ENCODE results near the gene RIPK1. TPM values are rescaled to one million over a fixed set of nuclear protein-coding genes. Genes with fewer than 3 reads are reported as not detected.

Gene RIPK1
- total RNA-seq, 1 donor from 2014 or later = 48.9 TPM

GRCh38 chr6:3163248-3163594, 94.9 kb downstream of the RIPK1 start:
- DNase-seq (ENCODE audit: low read depth) = no peak

- DNase-seq (ENCODE audit: low read depth) = no peak
These were observed 96.1 kb downstream of the RIPK1 start for GRCh38 chr6:3164388-3164787.

Other genes starting within 250 kb of the RIPK1 start
- 43.6 and 79.7 TPM in 2 replicates for gene SERPINB1, start 226.6 kb upstream of the RIPK1 start, total RNA-seq
- 6.0 and 12.2 TPM in 2 replicates for gene SERPINB9, start 165.2 kb upstream of the RIPK1 start, total RNA-seq
- gene SERPINB6, start 96.9 kb upstream of the RIPK1 start, total RNA-seq = 113 and 137 TPM in 2 replicates
- 29.0 and 35.8 TPM in 2 replicates for gene NQO2, start 68.6 kb upstream of the RIPK1 start, total RNA-seq
- gene BPHL, start 50.2 kb downstream of the RIPK1 start, total RNA-seq = 23.9 and 31.1 TPM in 2 replicates
- 75.8 and 193 TPM in 2 replicates for gene TUBB2A, start 89.0 kb downstream of the RIPK1 start, total RNA-seq
- gene TUBB2B, start 159.2 kb downstream of the RIPK1 start, total RNA-seq = 21.6 and 53.5 TPM in 2 replicates
- 13.1 and 24.8 TPM in 2 replicates for gene PSMG4, start 190.5 kb downstream of the RIPK1 start, total RNA-seq